ENCODE data around the gene ARHGAP8. TPM values are rescaled to one million over a fixed set of nuclear protein-coding genes. Genes with fewer than 3 reads are reported as not detected.

The ARHGAP8 gene
- total and polyA plus RNA-seq, 2 of the 13 experiments (the other 11 are each of a cell fraction or from before 2014, with no cell fraction given): 0.07 TPM; not detected in 1

- Histone ChIP-seq H3K79me2 (ENCODE audit: insufficient read depth, low read length) (no peaks in the 10 kb centered on the region), H3K9ac (ENCODE audit: insufficient read depth, low read depth, low read length) (no peak overlapping the region), H4K20me1 (ENCODE audit: insufficient read depth, low read length) (no peaks in the 10 kb centered on the region), H3K4me2 (ENCODE audit: low read depth, low read length) (no peak overlapping the region), H3K36me3 (replicated peaks in 1 of 2; ENCODE audit: control insufficient read depth in 1 of 2, insufficient read depth in 2 of 2, low read length in 2 of 2) (no peaks in the 10 kb centered on the region), H3K27me3 (ENCODE audit: control insufficient read depth in 1 of 2, insufficient read depth in 2 of 2, low read length in 2 of 2) (peaks cover 5 to 34% of the 10 kb centered on the region in 2 experiments; a peak in 3 of 5 replicates), H3K27ac (ENCODE audit: extremely low read length, insufficient read depth, low read length) (no peak overlapping the region), H2AFZ (ENCODE audit: low read length) (no peak overlapping the region), H3K9me3 (ENCODE audit: low read length) (0 out of 2 replicates have a peak, but pooled peaks cover 6% of the 10 kb centered on the region), H3K4me3 (replicated peaks in 1 of 3; ENCODE audit: insufficient read depth in 1 of 3, low read depth in 2 of 3, low read length in 3 of 3) (no peak overlapping the region), H3K4me1 (ENCODE audit: insufficient read depth, low read length) (no peaks in the 10 kb centered on the region)
- 52% methylated on average over 8 of the region's 19 CpGs for WGBS (ENCODE audit: low lambda C conversion rate)
- BruUV-seq (replicated peaks): no TSS peak
- intact Hi-C loops (cut with micrococcal nuclease; ENCODE audit: unreplicated experiment): no loop called here
- TF ChIP-seq NRL (CRISPR knock-in tag; IDR thresholded peaks at IDR 0.05; ENCODE audit: borderline replicate concordance) (no peak), SAFB2 (CRISPR knock-in tag; IDR thresholded peaks at IDR 0.05; ENCODE audit: borderline replicate concordance, low read depth) (no peak), ZNF816 (CRISPR knock-in tag; IDR thresholded peaks at IDR 0.05; ENCODE audit: borderline replicate concordance) (no peak)
- TF ChIP-seq, protein P1, sequence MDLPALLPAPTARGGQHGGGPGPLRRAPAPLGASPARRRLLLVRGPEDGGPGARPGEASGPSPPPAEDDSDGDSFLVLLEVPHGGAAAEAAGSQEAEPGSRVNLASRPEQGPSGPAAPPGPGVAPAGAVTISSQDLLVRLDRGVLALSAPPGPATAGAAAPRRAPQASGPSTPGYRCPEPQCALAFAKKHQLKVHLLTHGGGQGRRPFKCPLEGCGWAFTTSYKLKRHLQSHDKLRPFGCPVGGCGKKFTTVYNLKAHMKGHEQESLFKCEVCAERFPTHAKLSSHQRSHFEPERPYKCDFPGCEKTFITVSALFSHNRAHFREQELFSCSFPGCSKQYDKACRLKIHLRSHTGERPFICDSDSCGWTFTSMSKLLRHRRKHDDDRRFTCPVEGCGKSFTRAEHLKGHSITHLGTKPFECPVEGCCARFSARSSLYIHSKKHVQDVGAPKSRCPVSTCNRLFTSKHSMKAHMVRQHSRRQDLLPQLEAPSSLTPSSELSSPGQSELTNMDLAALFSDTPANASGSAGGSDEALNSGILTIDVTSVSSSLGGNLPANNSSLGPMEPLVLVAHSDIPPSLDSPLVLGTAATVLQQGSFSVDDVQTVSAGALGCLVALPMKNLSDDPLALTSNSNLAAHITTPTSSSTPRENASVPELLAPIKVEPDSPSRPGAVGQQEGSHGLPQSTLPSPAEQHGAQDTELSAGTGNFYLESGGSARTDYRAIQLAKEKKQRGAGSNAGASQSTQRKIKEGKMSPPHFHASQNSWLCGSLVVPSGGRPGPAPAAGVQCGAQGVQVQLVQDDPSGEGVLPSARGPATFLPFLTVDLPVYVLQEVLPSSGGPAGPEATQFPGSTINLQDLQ (CRISPR knock-in tag; IDR thresholded peaks at IDR 0.05): no peak
- ChIA-PET CTCF (ENCODE audit: low intra/inter-chr PET ratio, low total read pairs) (no interaction called here), POLR2A (no interaction called here)
- FAIRE-seq: no peak
- ATAC-seq: no peak
- DNase-seq (ENCODE audit: low spot score): no peak
- in situ Hi-C loops (cut with HindIII; ENCODE audit: extremely low pct_ligation_motif_present, low pct_unique_long_range_greater_than_20kb): no loop called here
These were observed 128.4 kb downstream of the ARHGAP8 start for GRCh38 chr22:44880610-44881290.

DNA sequence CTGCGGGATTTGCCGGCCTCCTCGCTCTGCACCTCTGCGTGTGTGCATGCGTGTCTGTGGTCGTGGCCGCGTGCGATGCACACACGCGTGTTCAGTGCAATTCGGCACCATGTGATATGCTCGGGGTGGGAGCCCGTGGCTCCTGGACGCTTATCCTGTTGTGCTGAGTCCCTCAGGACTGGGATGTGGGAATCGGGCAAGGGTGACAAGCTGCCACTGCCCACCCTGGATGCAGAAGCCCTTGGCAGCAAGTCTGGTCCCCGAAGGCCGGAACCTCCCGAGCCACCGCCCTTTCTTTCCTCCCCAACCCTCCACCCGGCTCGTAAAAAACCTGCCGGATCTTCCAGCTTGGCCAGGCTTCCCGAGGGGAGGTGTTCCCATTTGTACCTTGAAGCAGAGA is 129.2 kb downstream of the ARHGAP8 start:
- intact Hi-C loops (cut with micrococcal nuclease; ENCODE audit: unreplicated experiment) (no loop called here), in situ Hi-C loops (cut with HindIII; ENCODE audit: extremely low pct_ligation_motif_present, low pct_unique_long_range_greater_than_20kb) (no loop called here)
- Histone ChIP-seq H2AFZ (ENCODE audit: low read length) (no peak overlapping the region), H3K4me2 (ENCODE audit: low read depth, low read length) (no peak overlapping the region), H3K36me3 (replicated peaks in 1 of 2; ENCODE audit: control insufficient read depth in 1 of 2, insufficient read depth in 2 of 2, low read length in 2 of 2) (no peaks in the 10 kb centered on the region), H3K27ac (ENCODE audit: extremely low read length, insufficient read depth, low read length) (no peak overlapping the region), H3K4me1 (ENCODE audit: insufficient read depth, low read length) (no peaks in the 10 kb centered on the region), H4K20me1 (ENCODE audit: insufficient read depth, low read length) (no peaks in the 10 kb centered on the region), H3K9ac (ENCODE audit: insufficient read depth, low read depth, low read length) (no peak overlapping the region), H3K27me3 (ENCODE audit: control insufficient read depth in 1 of 2, insufficient read depth in 2 of 2, low read length in 2 of 2) (peaks cover 5 to 34% of the 10 kb centered on the region in 2 experiments; a peak in 3 of 5 replicates), H3K9me3 (ENCODE audit: low read length) (0 out of 2 replicates have a peak, but pooled peaks cover 4% of the 10 kb centered on the region), H3K79me2 (ENCODE audit: insufficient read depth, low read length) (no peaks in the 10 kb centered on the region), H3K4me3 (replicated peaks in 1 of 3; ENCODE audit: insufficient read depth in 1 of 3, low read depth in 2 of 3, low read length in 3 of 3) (no peak overlapping the region)
- FAIRE-seq (no peak), ATAC-seq (no peak), DNase-seq (ENCODE audit: low spot score) (no peak)
- TF ChIP-seq, protein P2, sequence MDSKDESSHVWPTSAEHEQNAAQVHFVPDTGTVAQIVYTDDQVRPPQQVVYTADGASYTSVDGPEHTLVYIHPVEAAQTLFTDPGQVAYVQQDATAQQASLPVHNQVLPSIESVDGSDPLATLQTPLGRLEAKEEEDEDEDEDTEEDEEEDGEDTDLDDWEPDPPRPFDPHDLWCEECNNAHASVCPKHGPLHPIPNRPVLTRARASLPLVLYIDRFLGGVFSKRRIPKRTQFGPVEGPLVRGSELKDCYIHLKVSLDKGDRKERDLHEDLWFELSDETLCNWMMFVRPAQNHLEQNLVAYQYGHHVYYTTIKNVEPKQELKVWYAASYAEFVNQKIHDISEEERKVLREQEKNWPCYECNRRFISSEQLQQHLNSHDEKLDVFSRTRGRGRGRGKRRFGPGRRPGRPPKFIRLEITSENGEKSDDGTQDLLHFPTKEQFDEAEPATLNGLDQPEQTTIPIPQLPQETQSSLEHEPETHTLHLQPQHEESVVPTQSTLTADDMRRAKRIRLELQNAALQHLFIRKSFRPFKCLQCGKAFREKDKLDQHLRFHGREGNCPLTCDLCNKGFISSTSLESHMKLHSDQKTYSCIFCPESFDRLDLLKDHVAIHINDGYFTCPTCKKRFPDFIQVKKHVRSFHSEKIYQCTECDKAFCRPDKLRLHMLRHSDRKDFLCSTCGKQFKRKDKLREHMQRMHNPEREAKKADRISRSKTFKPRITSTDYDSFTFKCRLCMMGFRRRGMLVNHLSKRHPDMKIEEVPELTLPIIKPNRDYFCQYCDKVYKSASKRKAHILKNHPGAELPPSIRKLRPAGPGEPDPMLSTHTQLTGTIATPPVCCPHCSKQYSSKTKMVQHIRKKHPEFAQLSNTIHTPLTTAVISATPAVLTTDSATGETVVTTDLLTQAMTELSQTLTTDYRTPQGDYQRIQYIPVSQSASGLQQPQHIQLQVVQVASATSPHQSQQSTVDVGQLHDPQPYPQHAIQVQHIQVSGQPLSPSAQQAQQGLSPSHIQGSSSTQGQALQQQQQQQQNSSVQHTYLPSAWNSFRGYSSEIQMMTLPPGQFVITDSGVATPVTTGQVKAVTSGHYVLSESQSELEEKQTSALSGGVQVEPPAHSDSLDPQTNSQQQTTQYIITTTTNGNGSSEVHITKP (CRISPR knock-in tag; IDR thresholded peaks at IDR 0.05; ENCODE audit: low read depth): no peak
- no peak for TF ChIP-seq ZFP90 (CRISPR knock-in tag; IDR thresholded peaks at IDR 0.05; ENCODE audit: borderline replicate concordance)
- ChIA-PET CTCF (ENCODE audit: low intra/inter-chr PET ratio, low total read pairs) (no interaction called here), POLR2A (no interaction called here)
- WGBS (ENCODE audit: low lambda C conversion rate): 21% methylated on average over 9 of the region's 24 CpGs
- no TSS peak for BruUV-seq (replicated peaks)
